T-helper 22 cell (primary cell): ENCODE measurements around the gene SVEP1.

Experiments
- DNase-seq: peaks from one replicate; pipeline ENCODE4 v3.0.0-alpha.2; 2020; ENCODE audit warnings: low read depth

Gene SVEP1

DNA sequence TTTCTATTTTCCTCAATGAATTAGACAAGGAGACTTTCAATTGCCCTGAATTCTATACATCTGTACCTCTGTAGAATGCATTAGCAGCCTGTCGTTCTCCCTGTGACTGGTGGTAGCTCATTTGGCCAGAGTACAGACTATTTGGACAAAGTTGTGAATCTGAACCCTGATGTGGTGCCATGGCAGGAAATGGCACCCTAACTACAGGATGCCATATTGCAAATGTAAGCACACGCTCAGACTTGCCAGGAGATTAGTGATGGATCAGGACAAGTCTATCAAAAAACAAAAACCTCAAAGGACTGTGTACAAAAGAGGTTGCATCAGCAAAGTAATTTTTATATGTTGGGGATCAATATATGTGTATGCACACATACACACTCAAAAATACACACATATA lies 58.3 kb downstream of the SVEP1 start:
- DNase-seq: no peak

GRCh38 chr9:110520120-110520701 lies 59.3 kb downstream of the SVEP1 start:
- no peak for DNase-seq

DNA sequence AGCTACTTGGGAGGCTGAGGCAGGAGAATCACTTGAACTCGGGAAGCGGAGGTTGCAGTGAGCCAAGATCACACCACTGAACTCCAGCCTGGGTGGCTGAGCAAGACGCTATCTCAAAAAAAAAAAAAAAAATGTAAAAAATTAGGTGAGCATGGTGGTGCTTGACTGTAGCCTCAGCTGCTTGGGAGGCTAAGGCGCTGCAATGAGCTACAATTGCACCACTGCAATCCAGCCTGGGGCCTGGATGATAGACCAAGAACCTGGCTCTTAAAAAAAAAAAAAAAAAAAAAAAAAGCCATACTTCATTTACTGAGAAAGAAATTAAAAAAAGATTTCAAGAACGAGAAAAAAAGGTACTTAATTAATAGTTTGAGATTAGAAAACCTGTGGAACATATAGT lies 62.1 kb downstream of the SVEP1 start:
- no peak for DNase-seq

GRCh38 chr9:110514897-110515296 lies 64.6 kb downstream of the SVEP1 start:
- no peak for DNase-seq

DNA sequence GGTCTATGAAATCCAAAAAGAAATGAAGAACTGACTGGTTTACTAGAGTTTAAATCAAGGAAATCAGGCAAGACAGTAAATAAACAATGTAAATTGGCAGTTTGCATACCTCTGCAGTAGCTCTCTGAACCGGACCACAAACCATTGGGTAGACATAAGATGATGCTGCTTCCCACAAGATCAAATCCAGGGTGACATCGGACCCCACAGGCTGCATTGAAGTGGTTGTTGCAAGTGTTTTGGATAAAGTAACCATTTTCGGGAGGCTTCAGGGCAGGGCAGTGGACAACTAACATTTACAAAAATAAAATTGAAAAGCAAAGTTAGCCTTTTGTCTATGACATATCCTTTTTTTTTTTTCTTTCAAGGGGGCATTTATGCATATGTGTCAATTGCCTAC lies 66.7 kb downstream of the SVEP1 start:
- no peak for DNase-seq

DNA sequence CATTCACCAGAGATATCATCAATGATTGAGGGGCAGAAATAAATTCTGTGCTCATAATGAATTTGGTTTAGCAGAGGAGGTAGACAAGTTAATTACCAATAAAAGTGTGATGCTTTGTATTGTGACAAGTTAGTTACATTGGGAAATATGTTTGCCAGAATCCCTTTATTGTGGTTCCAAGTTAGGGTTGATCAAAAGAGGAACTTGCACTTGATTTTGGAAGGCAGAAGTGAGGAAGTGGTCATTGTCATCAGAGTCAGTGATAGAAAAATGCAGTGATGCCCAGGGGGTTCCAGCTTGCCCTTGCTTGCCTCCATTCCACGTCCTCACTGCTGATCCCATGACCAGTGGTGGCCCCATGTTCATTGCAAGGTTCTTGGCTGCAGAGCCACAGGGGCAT lies 69.7 kb downstream of the SVEP1 start:
- DNase-seq: no peak

DNA sequence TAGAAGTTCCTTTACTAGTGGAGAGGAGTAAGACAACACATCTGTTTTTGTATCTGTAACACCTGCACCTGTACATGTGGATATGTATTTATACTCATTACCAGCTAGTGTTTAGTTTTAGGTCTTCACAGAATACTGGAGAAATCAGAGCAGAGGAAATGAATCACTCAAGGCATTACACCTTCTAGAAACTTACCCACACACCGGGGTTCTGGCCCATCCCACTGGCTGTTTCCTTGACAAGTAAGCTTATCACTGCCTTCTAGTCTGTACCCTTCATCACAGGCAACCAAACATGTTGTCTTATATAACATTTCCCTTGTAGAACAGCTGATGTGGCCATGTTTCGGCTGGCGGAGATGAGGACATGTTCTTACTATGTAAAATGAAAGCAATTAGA lies 76.7 kb downstream of the SVEP1 start:
- no peak for DNase-seq

DNA sequence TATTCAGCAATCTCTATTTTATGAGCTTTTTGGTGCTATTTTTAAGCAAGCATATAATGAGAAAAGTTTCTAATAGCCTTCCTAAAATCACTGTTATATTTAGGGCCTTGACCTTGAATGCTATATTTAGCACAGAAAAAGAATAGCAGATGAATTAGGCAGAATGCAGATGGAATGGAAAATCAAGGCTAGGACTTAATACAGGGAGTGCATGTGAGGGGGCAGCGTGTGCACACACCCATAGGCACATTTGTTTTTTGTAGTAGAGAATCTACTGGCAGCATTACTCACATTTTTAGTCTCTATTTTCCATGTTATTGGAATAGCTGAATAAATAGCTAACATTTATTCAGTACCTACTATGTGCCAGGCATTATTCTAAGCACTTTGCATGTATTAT lies 79.9 kb downstream of the SVEP1 start:
- DNase-seq: no peak

- DNase-seq: no peak
Observed at GRCh38 chr9:110487196-110487595, 92.3 kb downstream of the SVEP1 start.

GRCh38 chr9:110486218-110486617 lies 93.3 kb downstream of the SVEP1 start:
- no peak for DNase-seq

DNA sequence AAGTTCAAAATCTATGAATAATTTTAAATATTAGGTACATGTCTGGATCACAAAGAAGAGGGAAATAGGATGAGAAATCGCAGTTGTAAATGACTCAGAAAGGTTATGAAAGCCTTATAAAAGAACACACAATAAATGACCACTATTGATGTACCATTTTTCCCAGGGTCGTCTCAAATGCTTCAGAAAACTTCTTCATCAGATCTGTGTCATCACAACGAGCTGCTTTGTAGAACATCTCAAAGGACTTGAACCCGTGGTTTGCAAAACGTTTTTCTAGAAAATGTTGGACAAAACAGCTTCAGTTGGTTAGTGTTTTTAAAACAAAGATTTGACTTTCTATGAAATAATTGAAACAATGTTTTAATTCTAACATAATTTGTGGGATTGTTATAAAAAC lies 100.1 kb downstream of the SVEP1 start:
- DNase-seq: no peak

DNA sequence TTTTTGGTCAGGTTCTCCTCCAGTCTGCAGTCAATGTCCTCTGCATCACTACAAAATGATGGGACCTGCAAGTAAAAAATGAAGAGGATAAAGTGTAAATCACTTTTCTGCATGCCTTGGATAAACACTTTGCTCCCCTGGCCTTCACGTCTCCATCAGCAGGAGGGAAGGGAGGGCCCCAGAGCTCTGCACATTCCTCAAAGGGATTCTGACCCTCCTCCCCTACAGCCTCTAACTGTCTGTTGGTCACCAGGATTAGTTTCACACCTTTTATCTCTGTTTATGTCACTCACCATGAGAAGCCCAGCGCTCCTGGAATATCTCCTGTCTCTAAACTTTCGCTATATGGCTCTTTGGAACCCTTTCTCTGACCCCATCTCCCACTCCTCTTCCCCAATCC lies 103.3 kb downstream of the SVEP1 start:
- no peak for DNase-seq

DNA sequence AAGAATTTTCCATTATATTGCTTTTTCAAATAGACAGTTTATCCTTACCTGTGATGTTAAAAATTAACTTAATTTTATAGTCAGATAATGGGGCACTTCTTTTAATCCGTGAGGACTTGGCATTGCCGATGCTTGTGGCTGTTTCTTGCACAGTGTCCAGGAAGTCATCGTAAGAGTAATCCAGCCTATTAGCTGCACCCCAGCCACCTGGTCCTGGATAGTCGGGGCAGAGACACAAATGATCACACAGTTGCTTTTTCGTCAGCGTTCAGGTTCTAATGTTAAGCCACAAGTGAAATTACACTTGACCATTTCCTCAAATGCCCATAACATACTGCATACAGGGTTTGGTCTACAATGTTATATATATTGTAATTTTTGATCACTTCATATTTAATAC lies 107.4 kb downstream of the SVEP1 start:
- no peak for DNase-seq

GRCh38 chr9:110468950-110469349 lies 110.6 kb downstream of the SVEP1 start:
- DNase-seq: no peak

GRCh38 chr9:110465190-110465589 lies 114.4 kb downstream of the SVEP1 start:
- DNase-seq: no peak

- no peak for DNase-seq
Observed at GRCh38 chr9:110464321-110464720, 115.2 kb downstream of the SVEP1 start.

- DNase-seq: no peak
Observed at GRCh38 chr9:110463499-110463898, 116.0 kb downstream of the SVEP1 start.

GRCh38 chr9:110457245-110457644 lies 122.3 kb downstream of the SVEP1 start:
- DNase-seq: no peak

DNA sequence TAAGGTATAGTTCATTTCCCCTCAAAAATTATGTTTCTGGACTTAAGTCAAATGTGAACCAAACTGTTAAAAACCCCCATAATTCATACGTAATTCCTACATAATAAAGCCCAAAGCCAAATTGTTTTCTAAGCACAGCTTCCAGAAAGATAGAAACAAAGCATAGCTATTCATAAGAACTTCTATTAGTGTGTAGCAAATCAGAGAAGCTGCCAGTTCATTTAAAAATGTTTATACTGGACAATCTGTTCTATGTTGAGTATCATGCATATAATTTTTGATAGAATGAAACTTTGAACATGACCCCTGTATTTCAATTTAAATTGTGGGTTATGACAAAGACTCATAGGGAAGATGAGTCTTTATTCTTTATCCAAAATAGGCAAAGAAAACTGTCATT lies 122.9 kb downstream of the SVEP1 start:
- no peak for DNase-seq

GRCh38 chr9:110455860-110456259 lies 123.7 kb downstream of the SVEP1 start:
- no peak for DNase-seq

DNA sequence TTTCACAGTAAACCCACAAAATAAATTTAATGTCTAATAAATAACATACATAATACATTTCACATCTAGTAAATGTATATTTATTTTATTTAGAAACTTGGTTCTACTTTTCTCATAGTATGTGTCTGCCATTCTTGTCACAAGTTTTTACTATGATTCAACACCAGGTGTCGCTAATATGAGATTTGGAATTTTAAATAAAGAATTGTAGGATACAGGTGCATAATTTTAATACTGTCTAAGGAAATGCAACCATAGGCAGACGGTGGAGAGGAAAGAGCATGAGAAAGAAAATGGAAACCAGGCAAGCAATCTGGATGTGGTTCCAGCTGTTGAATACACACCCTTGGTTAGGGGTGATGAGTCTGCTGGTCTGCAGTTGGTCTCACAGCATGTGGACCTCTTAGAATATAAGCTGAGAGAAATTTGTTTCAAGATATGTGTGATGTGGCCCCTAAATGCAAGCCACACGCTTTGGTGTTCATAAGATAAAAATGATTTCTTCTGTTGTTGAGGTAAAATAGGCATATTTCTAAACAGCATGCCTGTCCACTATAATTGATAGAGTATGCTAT lies 127.2 kb downstream of the SVEP1 start:
- no peak for DNase-seq

GRCh38 chr9:110451726-110452125 lies 127.8 kb downstream of the SVEP1 start:
- DNase-seq: no peak

GRCh38 chr9:110447476-110447875 lies 132.1 kb downstream of the SVEP1 start:
- DNase-seq: no peak

DNA sequence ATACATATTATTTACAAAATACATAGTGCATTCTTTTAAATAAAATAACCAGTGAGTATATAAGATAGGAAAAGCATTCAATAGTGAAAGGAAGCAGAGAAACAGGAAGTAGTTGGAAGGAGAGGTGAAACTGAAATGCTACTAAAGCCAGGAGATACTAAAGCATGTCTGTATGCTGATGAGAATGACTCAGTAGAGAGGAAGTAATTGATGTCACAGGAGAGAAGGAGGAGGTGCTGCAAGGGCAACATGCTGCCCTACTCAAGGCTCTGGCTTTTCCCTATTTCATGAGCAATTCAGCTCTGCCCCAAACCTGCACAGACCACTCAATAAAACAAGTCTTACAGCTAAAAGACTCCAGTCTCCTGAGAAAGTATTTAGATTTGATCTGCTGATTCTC lies 133.4 kb downstream of the SVEP1 start:
- DNase-seq: no peak

- no peak for DNase-seq
Observed at GRCh38 chr9:110444911-110445310, 134.6 kb downstream of the SVEP1 start.
